GM21381 (cell line): ENCODE measurements around the gene FCSK.
"Not testable (repeated sequence)": the region's sequence is repeated elsewhere in the genome, so short reads cannot be mapped to it uniquely, and the experiment has no call there.

ENCODE experiments used
- ATAC-seq: cut with Tn5 transposase; IDR thresholded peaks from one replicate; pipeline ENCODE4 v1.9.1; 2021; ENCODE audit warnings: mild to moderate bottlenecking, moderate library complexity; ENCODE audit not compliant: unreplicated experiment

The FCSK gene

GRCh38 chr16:70454222-70455034 is at the start of gene FCSK:
TSS of gene FCSK (plus strand) at chr16:70454595. CDS start at chr16:70463191, 8,596 bp downstream.
- peak; percentile 95 for ATAC-seq

GRCh38 chr16:70406104-70406503 is 48.3 kb upstream of the FCSK start:
- ATAC-seq, result not testable (repeated sequence)

- no peak for ATAC-seq
These were observed 46.6 kb upstream of the FCSK start for GRCh38 chr16:70407811-70408274.

GRCh38 chr16:70410734-70411133 is 43.7 kb upstream of the FCSK start:
- no peak for ATAC-seq

GRCh38 chr16:70412385-70412784 is 42.0 kb upstream of the FCSK start:
- no peak for ATAC-seq

- not testable (repeated sequence) for ATAC-seq
These were observed 40.8 kb upstream of the FCSK start for GRCh38 chr16:70413572-70413971.

GRCh38 chr16:70416748-70417616 is 37.4 kb upstream of the FCSK start:
- peak; percentile 67 for ATAC-seq

- no peak for ATAC-seq
These were observed 36.7 kb upstream of the FCSK start for GRCh38 chr16:70417661-70418060.

- ATAC-seq, result no peak
These were observed 36.0 kb upstream of the FCSK start for GRCh38 chr16:70418274-70418992.

- no peak for ATAC-seq
These were observed 35.4 kb upstream of the FCSK start for GRCh38 chr16:70418993-70419318.

- ATAC-seq, result no peak
These were observed 34.7 kb upstream of the FCSK start for GRCh38 chr16:70419384-70420327.

- no peak for ATAC-seq
These were observed 33.4 kb upstream of the FCSK start for GRCh38 chr16:70421014-70421413.

- ATAC-seq, result no peak
These were observed 32.7 kb upstream of the FCSK start for GRCh38 chr16:70421473-70422311.

GRCh38 chr16:70422543-70422942 is 31.9 kb upstream of the FCSK start:
- no peak for ATAC-seq

GRCh38 chr16:70427786-70428177 is 26.6 kb upstream of the FCSK start:
- no peak for ATAC-seq

- ATAC-seq, result peak; percentile 23
These were observed 26.0 kb upstream of the FCSK start for GRCh38 chr16:70428178-70428998.

GRCh38 chr16:70429888-70430666 is 24.3 kb upstream of the FCSK start:
- no peak for ATAC-seq
